ENCODE results near the gene CHD9. TPM values are rescaled to one million over a fixed set of nuclear protein-coding genes. Genes with fewer than 3 reads are reported as not detected.

Gene CHD9
- total RNA-seq, 4 donors from 2014 or later, result 45.2 to 64.0 (median 49.5) TPM

DNA sequence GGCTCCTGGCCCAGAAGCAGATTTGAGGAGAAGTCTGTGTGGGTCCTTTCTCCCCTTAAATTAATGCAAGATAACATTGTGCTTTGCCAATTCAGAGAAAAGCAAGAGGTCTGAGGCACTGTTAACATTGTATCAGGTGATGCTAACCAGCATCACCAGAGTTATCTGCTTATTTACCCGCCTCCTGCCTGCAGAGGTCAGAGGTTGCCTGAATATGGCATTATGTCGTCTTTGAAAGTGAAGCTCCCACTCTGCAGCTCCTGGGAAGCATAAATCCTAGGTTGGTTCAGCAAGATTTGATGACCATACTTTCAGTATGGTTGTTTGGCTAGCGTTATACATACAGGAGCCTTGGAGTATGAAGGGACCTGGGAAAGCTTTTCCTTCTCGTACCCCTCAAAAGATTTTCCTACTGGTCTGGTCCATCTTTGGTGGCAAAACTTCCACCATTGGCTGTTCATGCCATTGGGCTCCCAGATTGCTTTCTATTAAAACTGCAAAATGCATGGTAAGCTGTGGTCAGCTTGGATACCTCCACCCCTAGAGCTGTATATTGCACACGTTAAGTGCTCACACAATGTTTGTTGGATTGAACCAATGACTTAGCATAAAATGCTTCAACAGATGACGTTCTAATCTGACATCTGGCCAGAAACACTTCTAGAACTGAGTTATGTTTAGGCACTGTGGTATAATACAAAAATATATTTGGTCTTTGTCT, 24.1 kb downstream of the CHD9 start:
- intact Hi-C loops (cut with DNase I), result no loop called here
- WGBS, result 84% methylated on average over 6 of the region's 6 CpGs
- no peaks in the 10 kb centered on the region for H3K36me3 ChIP-seq

DNA sequence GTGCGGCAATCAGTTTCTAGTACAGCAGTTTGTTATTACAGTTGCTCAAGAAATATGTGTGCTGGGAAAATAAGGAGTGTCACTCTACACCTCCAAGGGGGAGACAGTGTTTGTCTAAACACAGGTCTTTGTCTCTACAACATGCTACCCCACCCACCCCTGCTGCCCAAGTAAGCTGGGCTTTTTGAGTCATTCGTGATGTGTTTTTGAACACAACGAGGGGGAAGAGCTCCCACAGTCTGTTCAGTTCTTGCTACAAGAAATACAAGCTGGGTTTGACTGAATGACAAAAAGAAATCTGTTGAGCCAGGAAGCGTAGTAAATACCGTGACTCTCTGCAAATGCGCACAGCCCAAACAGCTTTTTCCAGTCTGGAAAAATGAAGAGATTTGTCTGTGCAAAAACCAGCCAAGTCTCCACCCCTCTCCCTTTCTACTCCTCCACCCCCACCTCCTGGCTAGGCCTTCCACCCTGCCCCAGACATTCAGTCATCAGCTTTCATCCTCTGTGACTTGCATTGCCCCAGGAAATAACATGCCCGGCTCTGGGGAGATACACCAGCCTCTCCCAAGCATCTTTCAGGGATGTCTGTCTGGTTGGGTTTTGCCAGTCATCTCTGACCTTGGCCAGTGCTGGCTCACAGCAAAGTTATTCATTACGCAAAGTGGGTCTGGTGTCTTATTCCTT, 25.7 kb downstream of the CHD9 start:
- H3K4me1 ChIP-seq, result peaks cover 46 to 59% (median 58%) of the 10 kb centered on the region in 4 donors
- WGBS, result 49% methylated on average over 8 of the region's 8 CpGs
- TF ChIP-seq CTCF (IDR thresholded peaks at IDR 0.05), result no peak
- peak in 1 of 2 donors; percentile 64 for TF ChIP-seq POLR2AphosphoS5 (IDR thresholded peaks at IDR 0.05)

More for the DNA sequence above, 24.1 kb downstream of the CHD9 start:
- H3K27me3 ChIP-seq, result no peaks in the 10 kb centered on the region
- peak overlapping the region in 2 of 4 donors; percentile 63 to 77 for H3K27ac ChIP-seq (replicated peaks in 1 of 4)
- no peak for DNase-seq (ENCODE audit: extremely low spot score)
- no peaks in the 10 kb centered on the region for H3K9me3 ChIP-seq
- TF ChIP-seq CTCF (IDR thresholded peaks at IDR 0.05) (no peak), EP300 (IDR thresholded peaks at IDR 0.05) (no peak), POLR2A (IDR thresholded peaks at IDR 0.05; ENCODE audit: low read depth) (no peak), POLR2AphosphoS5 (IDR thresholded peaks at IDR 0.05) (no peak)
- no peak overlapping the region for H3K4me3 ChIP-seq
- H3K4me1 ChIP-seq, result peaks cover 31 to 44% (median 42%) of the 10 kb centered on the region in 4 donors

DNA sequence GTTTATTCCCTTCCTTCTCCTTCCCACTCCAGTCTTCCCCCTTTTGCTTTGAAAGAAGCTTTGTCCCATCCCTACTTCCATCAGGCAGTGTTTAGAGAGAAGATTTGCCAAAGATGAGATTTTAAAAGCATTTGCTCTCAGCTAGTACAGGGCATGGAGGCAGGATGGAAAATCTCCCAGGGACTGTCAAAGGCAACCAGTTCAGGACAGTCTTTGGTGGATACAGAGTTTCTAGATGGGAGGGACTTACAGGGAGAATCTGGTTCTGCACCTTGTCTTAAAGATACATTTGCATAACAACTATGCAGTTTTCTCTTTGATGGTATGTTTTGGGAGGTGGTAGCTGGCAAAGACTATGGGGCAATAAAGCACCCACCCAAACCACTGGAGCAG, 26.2 kb downstream of the CHD9 start:
- Histone ChIP-seq H3K9me3 (no peaks in the 10 kb centered on the region), H3K27me3 (no peaks in the 10 kb centered on the region), H3K27ac (replicated peaks in 1 of 4) (peak overlapping the region; percentile 56 to 77 (median 66)), H3K4me3 (no peak overlapping the region), H3K36me3 (no peaks in the 10 kb centered on the region), H3K4me1 (peaks cover 51 to 65% (median 63%) of the 10 kb centered on the region in 4 donors)
- no peak for DNase-seq (ENCODE audit: extremely low spot score)
- intact Hi-C loops (cut with DNase I), result no loop called here
- no peak for TF ChIP-seq POLR2A (IDR thresholded peaks at IDR 0.05; ENCODE audit: low read depth)
- no peak for TF ChIP-seq POLR2AphosphoS5 (IDR thresholded peaks at IDR 0.05)
- TF ChIP-seq CTCF (IDR thresholded peaks at IDR 0.05), result no peak
- no peak for TF ChIP-seq EP300 (IDR thresholded peaks at IDR 0.05)

More for the DNA sequence above, 25.7 kb downstream of the CHD9 start:
- intact Hi-C loops (cut with DNase I), result no loop called here
- Histone ChIP-seq H3K36me3 (no peaks in the 10 kb centered on the region), H3K27me3 (no peaks in the 10 kb centered on the region), H3K9me3 (no peaks in the 10 kb centered on the region), H3K4me3 (no peak overlapping the region), H3K27ac (replicated peaks in 1 of 4) (peak overlapping the region; percentile 56 to 77 (median 66))
- no peak for DNase-seq (ENCODE audit: extremely low spot score)

DNA sequence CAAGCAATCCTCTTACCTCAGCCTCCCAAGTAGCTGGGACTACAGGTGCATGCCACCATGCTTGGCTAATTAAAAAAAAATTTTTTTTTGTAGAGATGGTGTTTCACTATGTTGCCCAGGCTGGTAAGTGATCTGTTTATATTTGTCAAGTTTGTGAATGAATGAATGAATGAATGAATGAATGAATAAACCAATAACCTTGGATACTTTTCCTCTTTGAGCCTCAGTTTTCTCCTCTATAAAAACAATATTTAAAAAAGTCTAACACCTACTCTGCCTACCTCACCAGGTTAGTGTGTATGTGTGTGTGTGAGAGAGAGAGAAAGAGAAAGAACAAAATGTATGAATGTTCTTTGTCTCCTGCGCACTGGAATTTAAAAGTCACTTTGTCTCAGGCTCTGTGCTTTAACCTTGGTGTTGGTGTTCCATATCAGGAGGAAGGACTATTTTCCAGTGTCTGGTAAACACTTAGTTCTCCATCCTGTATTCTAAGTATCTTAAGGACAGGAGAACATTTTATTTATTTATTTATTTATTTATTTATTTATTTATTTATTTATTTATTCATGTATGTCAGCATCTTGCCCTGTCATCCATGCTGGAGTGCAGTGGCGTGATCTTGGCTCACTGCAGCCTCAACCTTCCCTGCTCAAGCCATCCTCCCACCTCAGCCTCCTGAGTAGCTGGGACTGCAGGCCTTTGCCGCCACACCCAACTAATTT, 27.1 kb downstream of the CHD9 start:
- TF ChIP-seq CTCF (IDR thresholded peaks at IDR 0.05), result no peak
- H3K27me3 ChIP-seq, result no peaks in the 10 kb centered on the region
- H3K4me3 ChIP-seq, result no peak overlapping the region
- H3K9me3 ChIP-seq, result no peaks in the 10 kb centered on the region
- DNase-seq (ENCODE audit: extremely low spot score), result no peak
- 95% methylated on average over 3 of the region's 3 CpGs for WGBS
- intact Hi-C loops (cut with DNase I), result no loop called here
- H3K36me3 ChIP-seq, result no peaks in the 10 kb centered on the region
- H3K27ac ChIP-seq (replicated peaks in 1 of 4), result peak overlapping the region; percentile 56 to 77 (median 66)
- H3K4me1 ChIP-seq, result peaks cover 55 to 72% (median 69%) of the 10 kb centered on the region in 4 donors
